Measurements from ENCODE around the gene MRPL55.

DNA sequence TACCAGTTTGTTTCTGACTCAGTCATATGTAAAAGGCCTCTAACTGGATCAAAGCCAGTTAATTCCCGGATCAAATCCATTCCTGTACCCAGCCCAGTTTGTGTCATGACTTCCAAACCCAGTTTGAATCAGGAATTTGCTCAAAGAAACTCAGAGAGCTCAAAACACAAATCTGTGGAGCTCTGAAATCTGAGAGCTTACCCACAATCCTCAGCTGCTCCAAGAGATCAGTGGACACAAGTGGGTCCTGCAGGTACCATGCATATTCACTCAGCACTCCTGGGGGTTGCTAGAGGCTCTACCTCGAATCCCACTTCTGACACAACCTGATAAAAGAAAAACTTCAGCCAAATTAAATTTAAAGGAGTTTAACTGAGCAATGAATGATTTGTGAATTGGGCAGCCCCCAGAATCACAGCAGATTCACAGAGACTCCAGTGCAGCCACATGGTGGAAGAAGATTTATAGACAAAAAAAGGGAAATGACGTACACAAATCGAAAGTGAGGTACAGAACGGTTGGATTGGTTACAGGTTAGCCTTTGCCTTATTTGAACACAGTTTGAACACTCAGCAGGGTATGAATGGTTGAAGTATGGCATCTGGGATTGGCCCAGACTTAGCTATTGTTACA lies 11.9 kb upstream of the MRPL55 start:
- TF ChIP-seq, protein P1, sequence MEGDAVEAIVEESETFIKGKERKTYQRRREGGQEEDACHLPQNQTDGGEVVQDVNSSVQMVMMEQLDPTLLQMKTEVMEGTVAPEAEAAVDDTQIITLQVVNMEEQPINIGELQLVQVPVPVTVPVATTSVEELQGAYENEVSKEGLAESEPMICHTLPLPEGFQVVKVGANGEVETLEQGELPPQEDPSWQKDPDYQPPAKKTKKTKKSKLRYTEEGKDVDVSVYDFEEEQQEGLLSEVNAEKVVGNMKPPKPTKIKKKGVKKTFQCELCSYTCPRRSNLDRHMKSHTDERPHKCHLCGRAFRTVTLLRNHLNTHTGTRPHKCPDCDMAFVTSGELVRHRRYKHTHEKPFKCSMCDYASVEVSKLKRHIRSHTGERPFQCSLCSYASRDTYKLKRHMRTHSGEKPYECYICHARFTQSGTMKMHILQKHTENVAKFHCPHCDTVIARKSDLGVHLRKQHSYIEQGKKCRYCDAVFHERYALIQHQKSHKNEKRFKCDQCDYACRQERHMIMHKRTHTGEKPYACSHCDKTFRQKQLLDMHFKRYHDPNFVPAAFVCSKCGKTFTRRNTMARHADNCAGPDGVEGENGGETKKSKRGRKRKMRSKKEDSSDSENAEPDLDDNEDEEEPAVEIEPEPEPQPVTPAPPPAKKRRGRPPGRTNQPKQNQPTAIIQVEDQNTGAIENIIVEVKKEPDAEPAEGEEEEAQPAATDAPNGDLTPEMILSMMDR (IDR thresholded peaks at IDR 0.05; ENCODE audit: low read length) = no peak
- no peak for TF ChIP-seq EZH2 (IDR thresholded peaks at IDR 0.05; ENCODE audit: borderline replicate concordance, low read length)

Data from OCI-LY1 (cell line).